GM12878 (cell line): ENCODE measurements around the gene ERN1. TPM values are rescaled to one million over a fixed set of nuclear protein-coding genes. Genes with fewer than 3 reads are reported as not detected.

Source experiments
- ATAC-seq: fragments of 200-7000 bp; cut with Tn5 transposase; 3 replicates; pipeline ENCODE4 v1.9.1; 2020; ENCODE audit warnings: mild to moderate bottlenecking, moderate library complexity
- BruUV-seq: library from RNA; stranded (reverse); fragments of 400-500 nt; replicated peaks from 2 replicates; lab custom pipeline; 2021; lab: Mats Ljungman, UMichigan
- CTCF ChIA-PET: fragments of 300-600 bp; sonication (Branson Sonifier 250); formaldehyde crosslinking; extraction: SDS; loops from one replicate; lab custom pipeline; 2021; ENCODE audit warnings: inconsistent platforms; lab: Yijun Ruan, JAX
- POLR2A ChIA-PET: fragments of 350-600 bp; formaldehyde crosslinking; extraction: SDS; loops from one replicate; lab custom pipeline; 2021; ENCODE audit warnings: inconsistent platforms; lab: Charles Lee
- RAD21 ChIA-PET: fragments of 300-600 bp; sonication (Branson Sonifier 250); formaldehyde crosslinking; loops from one replicate; lab custom pipeline; 2023; ENCODE audit warnings: antibody characterized with exemption; ENCODE audit not compliant: unreplicated experiment; lab: Charles Lee
- SMC1A ChIA-PET: fragments of 300-600 bp; sonication (Branson Sonifier 250); formaldehyde crosslinking; loops from one replicate; lab custom pipeline; 2023; ENCODE audit not compliant: unreplicated experiment, uncharacterized antibody; lab: Charles Lee
- DNase-seq: peaks from one replicate; pipeline ENCODE4 v3.0.0-alpha.2; 2011; ENCODE audit warnings: low read depth, low spot score
- FAIRE-seq: peaks from 3 replicates; lab custom pipeline; 2011; peaks lifted over from hg19 to GRCh38; lab: Jason Lieb, UNC
- H2AFZ ChIP-seq: 2 replicates; pipeline ENCODE4 v1.6.0; 2011; ENCODE audit warnings: low read depth, low read length, control low read depth; ENCODE audit not compliant: control insufficient read depth
- H3K27ac ChIP-seq: 2 replicates; pipeline ENCODE4 v1.5.1; 2011; ENCODE audit warnings: control low read depth; ENCODE audit not compliant: control insufficient read depth, insufficient read depth
- H3K27me3 ChIP-seq, 2 experiments: replicated peaks in 1 of 2; 2 replicates each; pipeline versions ENCODE4 v1.6.0 to v1.6.1; 2011; ENCODE audit warnings: low read length in 1 of 2; ENCODE audit not compliant: control insufficient read depth in 2 of 2, insufficient read depth in 2 of 2
- H3K36me3 ChIP-seq, 2 experiments: 2 replicates each; pipeline ENCODE4 v1.5.1; 2011; ENCODE audit warnings: low read length in 1 of 2; ENCODE audit not compliant: control insufficient read depth in 2 of 2, insufficient read depth in 2 of 2
- H3K4me1 ChIP-seq: 2 replicates; pipeline ENCODE4 v1.6.1; 2011; ENCODE audit warnings: mild to moderate bottlenecking, low read length, moderate library complexity, mixed read lengths; ENCODE audit not compliant: control insufficient read depth, insufficient read depth
- H3K4me2 ChIP-seq: 2 replicates; pipeline ENCODE4 v1.6.0; 2011; ENCODE audit warnings: control low read depth; ENCODE audit not compliant: control insufficient read depth, insufficient read depth
- H3K4me3 ChIP-seq: fragments of 200-600 bp; sonication (generic); 2 replicates; pipeline ENCODE4 v1.5.1; 2016
- H3K79me2 ChIP-seq: 2 replicates; pipeline ENCODE4 v1.6.0; 2011; ENCODE audit warnings: low read length; ENCODE audit not compliant: control insufficient read depth, insufficient read depth
- H3K9ac ChIP-seq: 2 replicates; pipeline ENCODE4 v1.8.0; 2011; ENCODE audit warnings: low read length, control low read depth, mixed read lengths; ENCODE audit not compliant: control insufficient read depth, insufficient read depth
- H3K9me3 ChIP-seq: replicated peaks from 3 replicates; pipeline ENCODE4 v1.5.1; 2011; ENCODE audit warnings: mild to moderate bottlenecking, low read length; ENCODE audit not compliant: control insufficient read depth, insufficient read depth
- H4K20me1 ChIP-seq: 2 replicates; pipeline ENCODE4 v1.6.0; 2011; ENCODE audit not compliant: control insufficient read depth, insufficient read depth
- CEBPB ChIP-seq, 2 experiments: fragments of 150-350 bp in 1 of 2; IDR thresholded peaks; 2 replicates each; pipeline ENCODE4 v1.6.1; 2012 to 2014; ENCODE audit warnings: low read depth in 2 of 2, low read length in 2 of 2, borderline replicate concordance in 1 of 2, inconsistent platforms in 1 of 2
- DPF2 ChIP-seq: fragments of 450-650 bp; IDR thresholded peaks from 2 replicates; pipeline ENCODE4 v1.6.1; 2017; ENCODE audit warnings: mild to moderate bottlenecking
- EZH2 ChIP-seq: IDR thresholded peaks from 2 replicates; pipeline ENCODE4 v1.6.1; 2012; ENCODE audit warnings: low read depth, mild to moderate bottlenecking, control low read depth, inconsistent platforms, low read length, borderline replicate concordance; ENCODE audit not compliant: control insufficient read depth
- MTA3 ChIP-seq: IDR thresholded peaks from 2 replicates; pipeline ENCODE4 v1.6.1; 2012; ENCODE audit warnings: low read length, inconsistent platforms, borderline replicate concordance
- RAD21 ChIP-seq: IDR thresholded peaks from 2 replicates; pipeline ENCODE4 v1.6.1; 2011; ENCODE audit warnings: mild to moderate bottlenecking, low read depth, low read length, moderate library complexity; ENCODE audit not compliant: insufficient read depth
- TBL1XR1 ChIP-seq: IDR thresholded peaks from 2 replicates; pipeline ENCODE4 v1.6.1; 2012; ENCODE audit warnings: low read depth, low read length, improper control_type of control experiment
- ZNF592 ChIP-seq: fragments of 450-650 bp; IDR thresholded peaks from 2 replicates; pipeline ENCODE4 v1.6.1; 2017; ENCODE audit warnings: mild to moderate bottlenecking, moderate library complexity
- WGBS: methylation state at CpG from one replicate; pipeline ENCODE4 v1.1.6; 2016; ENCODE audit warnings: low lambda C conversion rate; ENCODE audit not compliant: insufficient replicate concordance, insufficient coverage; ENCODE audit errors: missing lambda C conversion rate; 5-methylcytosine and 5-hydroxymethylcytosine counted together
- in situ Hi-C: fragments of 300-500 bp; cut with MboI; formaldehyde crosslinking; loops from 9 replicates; pipeline ENCODE4 v1.14.3; 2018; ENCODE audit warnings: mixed read lengths
- intact Hi-C: fragments of 100-400 bp; cut with micrococcal nuclease; formaldehyde crosslinking; loops from one replicate; pipeline ENCODE4 v1.14.2; 2022; ENCODE audit not compliant: unreplicated experiment
- polyA plus RNA-seq, 11 experiments: library from polyadenylated mRNA; depleted of rRNA in 4 of 11; unstranded in 6 of 11; stranded (reverse) in 5 of 11; fragments of >200 nt; fragmentation: Nextera tagmentation in 4 of 11; fragmentation: Illumina TruSeq in 1 of 11; extraction: Ambion mirVana in 4 of 11; extraction: Trizol in 1 of 11; gene quantifications; 1 replicate in 1 of 11; 2 replicates in 10 of 11; pipeline versions ENCODE4 v1.2.1 to v1.2.3, GENCODE V29; 2011 to 2016; ENCODE audit warnings: inconsistent platforms in 2 of 11, missing spikeins in 2 of 11, low read depth in 1 of 11
- total RNA-seq, 4 experiments: library from RNA; depleted of rRNA in 3 of 4; stranded (reverse); fragments of >200 nt in 3 of 4; fragmentation: Illumina TruSeq in 1 of 4; extraction: Trizol in 1 of 4; gene quantifications; 2 replicates each; pipeline versions ENCODE4 v1.2.1 to v1.2.3, GENCODE V29; 2013 to 2021

Gene ERN1
- total and polyA plus RNA-seq, 10 of the 15 experiments (the other 5 are each of a cell fraction or from before 2014, with no cell fraction given) = 2.6 to 19.2 (median 7.6) TPM

GRCh38 chr17:64054304-64054703, 75.6 kb downstream of the ERN1 start:
- no peak for ATAC-seq
- Histone ChIP-seq H3K79me2 (no peaks in the 10 kb centered on the region), H3K27ac (no peak overlapping the region), H3K36me3 (peaks cover 10 to 46% of the 10 kb centered on the region in 2 experiments), H3K9ac (no peak overlapping the region), H4K20me1 (no peaks in the 10 kb centered on the region), H3K4me1 (peaks cover 13% of the 10 kb centered on the region), H3K4me2 (no peak overlapping the region), H3K27me3 (no peaks in the 10 kb centered on the region), H2AFZ (no peak overlapping the region)
- ChIA-PET SMC1A (interaction anchor here (1.0 kb wide), 1 partner anchor 29 kb away, joined by 3 read pairs; no protein-coding TSS in a partner anchor), CTCF (interaction anchor here (1.0 to 5.2 kb wide), 3 partner anchors 25 to 80 kb away, joined by 3 to 45 read pairs (median 4); no protein-coding TSS in a partner anchor), POLR2A (interaction anchor here (1.7 kb wide), 1 partner anchor 79 kb away, joined by 5 read pairs; no protein-coding TSS in a partner anchor), RAD21 (interaction anchor here (6.7 kb wide), 1 partner anchor 77 kb away, joined by 89 read pairs; the partner anchor contains the start of gene ERN1)
- WGBS = 96% methylated on average over 21 of the region's 21 CpGs
- in situ Hi-C loops = no loop called here
- no peak for DNase-seq
- intact Hi-C loops = no loop called here
- no peak for TF ChIP-seq DPF2
- no peak for TF ChIP-seq RAD21
- no peak for TF ChIP-seq ZNF592
- no peak for TF ChIP-seq MTA3
- no peak for TF ChIP-seq TBL1XR1
- TF ChIP-seq CEBPB (IDR thresholded peaks at IDR 0.05; ENCODE audit: borderline replicate concordance in 1 of 2, low read depth in 2 of 2, low read length in 2 of 2) = no peak
- no peak for TF ChIP-seq EZH2
- TF ChIP-seq, all 136 proteins: peak for 0
- Histone ChIP-seq H3K4me3 (no peak overlapping the region), H3K9me3 (no peaks in the 10 kb centered on the region)
- no peak for FAIRE-seq
- no TSS peak for BruUV-seq
